ENCODE data around the gene MORC2. TPM values are rescaled to one million over a fixed set of nuclear protein-coding genes. Genes with fewer than 3 reads are reported as not detected.

MORC2 gene
- total and polyA plus RNA-seq, 2 donors (not counting 1 experiment from before 2014, with no cell fraction given): 10.1 to 23.1 TPM

DNA sequence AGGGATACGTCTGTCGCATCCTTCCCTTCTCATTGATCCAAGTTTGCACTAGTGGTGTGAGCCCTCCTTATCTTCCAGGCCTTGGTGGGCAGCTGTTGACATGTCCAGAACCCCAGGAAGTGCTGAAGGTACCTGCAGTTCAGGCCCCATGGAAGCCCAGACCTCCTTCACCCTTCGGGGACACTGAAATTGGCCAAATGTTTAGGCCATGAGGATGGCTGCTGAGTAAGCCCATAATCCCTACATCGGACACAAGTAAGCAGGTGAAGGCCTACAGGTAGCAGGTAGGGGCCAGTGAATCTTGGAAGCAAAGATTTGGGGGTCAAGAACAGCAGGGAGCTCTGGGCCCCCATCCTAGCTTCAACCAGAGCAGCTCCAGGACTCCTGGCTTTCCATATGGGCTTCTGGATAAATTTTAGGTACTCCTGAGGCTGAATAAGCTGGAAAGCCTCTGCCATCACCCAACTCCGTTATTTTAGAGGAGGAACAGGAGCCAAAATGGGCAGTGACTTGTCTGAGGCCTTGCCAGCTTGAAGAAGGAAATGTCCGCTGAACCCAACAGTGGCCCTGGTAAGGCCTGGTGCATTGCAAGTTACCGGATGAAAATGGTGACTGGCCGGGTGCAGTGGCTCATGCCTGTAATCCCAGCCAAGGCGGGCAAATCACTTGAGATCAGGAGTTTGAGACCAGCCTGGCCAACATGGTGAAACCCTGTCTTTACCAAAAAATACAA is 45.2 kb downstream of the MORC2 start:
- no peaks in the 10 kb centered on the region for H3K4me1 ChIP-seq (ENCODE audit: control insufficient read depth, extremely low read depth, insufficient read depth, low read length)
- DNase-seq (ENCODE audit: low read depth in 2 of 2): no peak
- no peaks in the 10 kb centered on the region for H3K79me2 ChIP-seq (ENCODE audit: control insufficient read depth, insufficient read depth, low read length)
- H3K9me3 ChIP-seq (ENCODE audit: control insufficient read depth, insufficient read depth, low read depth, low read length): no peaks in the 10 kb centered on the region
- H3K36me3 ChIP-seq (ENCODE audit: control insufficient read depth, insufficient read depth, low read length): peaks cover 12% of the 10 kb centered on the region
- no peaks in the 10 kb centered on the region for H3K27me3 ChIP-seq (ENCODE audit: control insufficient read depth, insufficient read depth, low read length)
- H3K4me3 ChIP-seq (replicated peaks in 1 of 4; ENCODE audit: control extremely low read depth in 1 of 4, insufficient read depth in 1 of 4, low read depth in 3 of 4, low read length in 4 of 4): no peak overlapping the region
- no peak overlapping the region for H3K9ac ChIP-seq (ENCODE audit: insufficient read depth, low read length)
- TF ChIP-seq CTCF (conservative IDR thresholded peaks at IDR 0.05 in 1 of 2, IDR thresholded peaks at IDR 0.05 in 1 of 2; ENCODE audit: low read depth in 1 of 2, low read length in 2 of 2): no peak
- no peak for TF ChIP-seq EZH2 (IDR thresholded peaks at IDR 0.05; ENCODE audit: low read length, missing control alignments)
- H2AFZ ChIP-seq (ENCODE audit: low read length): no peak overlapping the region
- H3K27ac ChIP-seq (ENCODE audit: insufficient read depth, low read length): no peak overlapping the region
- H3K4me2 ChIP-seq (ENCODE audit: extremely low read depth, insufficient read depth, low read length): no peak overlapping the region
- H4K20me1 ChIP-seq (ENCODE audit: control insufficient read depth, extremely low read depth, insufficient read depth, low read length): no peaks in the 10 kb centered on the region

DNA sequence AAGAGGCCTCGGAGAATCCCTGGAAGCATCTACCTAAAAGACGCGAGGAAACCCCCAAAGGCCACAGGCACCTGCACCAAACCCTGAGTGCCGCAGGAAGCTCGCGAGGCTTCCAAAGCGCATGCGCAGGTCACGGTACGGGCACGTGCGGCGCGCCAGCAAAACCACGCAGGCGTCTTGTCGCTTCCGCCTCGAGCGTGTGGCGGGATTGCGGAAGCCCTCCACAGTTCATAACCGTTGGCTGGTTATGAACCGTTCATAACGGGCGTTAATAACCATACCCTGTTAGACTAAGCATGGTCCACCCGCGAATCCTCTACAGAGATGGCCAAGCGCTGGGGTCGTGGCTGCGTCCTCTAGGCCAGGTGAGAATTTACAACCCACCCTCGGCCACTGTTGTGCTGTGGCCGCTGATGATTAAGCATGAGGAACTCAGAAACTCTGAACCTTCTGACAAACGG is 46.4 kb downstream of the MORC2 start:
- Histone ChIP-seq H3K27ac (ENCODE audit: insufficient read depth, low read length) (no peak overlapping the region), H3K4me1 (ENCODE audit: control insufficient read depth, extremely low read depth, insufficient read depth, low read length) (no peaks in the 10 kb centered on the region), H3K36me3 (ENCODE audit: control insufficient read depth, insufficient read depth, low read length) (peaks cover 7% of the 10 kb centered on the region), H2AFZ (ENCODE audit: low read length) (peak overlapping the region; percentile 33), H3K4me2 (ENCODE audit: extremely low read depth, insufficient read depth, low read length) (peak overlapping the region; percentile 75), H4K20me1 (ENCODE audit: control insufficient read depth, extremely low read depth, insufficient read depth, low read length) (no peaks in the 10 kb centered on the region), H3K4me3 (replicated peaks in 1 of 4; ENCODE audit: control extremely low read depth in 1 of 4, insufficient read depth in 1 of 4, low read depth in 3 of 4, low read length in 4 of 4) (peak overlapping the region in 3 of 4 experiments; percentile 29 to 59 (median 52)), H3K9me3 (ENCODE audit: control insufficient read depth, insufficient read depth, low read depth, low read length) (no peaks in the 10 kb centered on the region), H3K9ac (ENCODE audit: insufficient read depth, low read length) (no peak overlapping the region), H3K27me3 (ENCODE audit: control insufficient read depth, insufficient read depth, low read length) (no peaks in the 10 kb centered on the region), H3K79me2 (ENCODE audit: control insufficient read depth, insufficient read depth, low read length) (no peaks in the 10 kb centered on the region)
- TF ChIP-seq EZH2 (IDR thresholded peaks at IDR 0.05; ENCODE audit: low read length, missing control alignments) (no peak), CTCF (conservative IDR thresholded peaks at IDR 0.05 in 1 of 2, IDR thresholded peaks at IDR 0.05 in 1 of 2; ENCODE audit: low read depth in 1 of 2, low read length in 2 of 2) (no peak)
- peak; percentile 25 to 69 for DNase-seq (ENCODE audit: low read depth in 2 of 2)

GRCh38 chr22:30921108-30921507 is 47.5 kb downstream of the MORC2 start:
- H3K9me3 ChIP-seq (ENCODE audit: control insufficient read depth, insufficient read depth, low read depth, low read length): no peaks in the 10 kb centered on the region
- no peaks in the 10 kb centered on the region for H3K27me3 ChIP-seq (ENCODE audit: control insufficient read depth, insufficient read depth, low read length)
- H3K4me2 ChIP-seq (ENCODE audit: extremely low read depth, insufficient read depth, low read length): no peak overlapping the region
- H2AFZ ChIP-seq (ENCODE audit: low read length): no peak overlapping the region
- H3K4me1 ChIP-seq (ENCODE audit: control insufficient read depth, extremely low read depth, insufficient read depth, low read length): no peaks in the 10 kb centered on the region
- no peaks in the 10 kb centered on the region for H3K79me2 ChIP-seq (ENCODE audit: control insufficient read depth, insufficient read depth, low read length)
- no peaks in the 10 kb centered on the region for H4K20me1 ChIP-seq (ENCODE audit: control insufficient read depth, extremely low read depth, insufficient read depth, low read length)
- TF ChIP-seq CTCF (conservative IDR thresholded peaks at IDR 0.05 in 1 of 2, IDR thresholded peaks at IDR 0.05 in 1 of 2; ENCODE audit: low read depth in 1 of 2, low read length in 2 of 2): no peak
- TF ChIP-seq EZH2 (IDR thresholded peaks at IDR 0.05; ENCODE audit: low read length, missing control alignments): no peak
- no peak for DNase-seq (ENCODE audit: low read depth in 2 of 2)
- no peak overlapping the region for H3K9ac ChIP-seq (ENCODE audit: insufficient read depth, low read length)
- peak overlapping the region in 2 of 4 experiments; percentile 52 to 59 for H3K4me3 ChIP-seq (replicated peaks in 1 of 4; ENCODE audit: control extremely low read depth in 1 of 4, insufficient read depth in 1 of 4, low read depth in 3 of 4, low read length in 4 of 4)
- peaks cover 3% of the 10 kb centered on the region for H3K36me3 ChIP-seq (ENCODE audit: control insufficient read depth, insufficient read depth, low read length)
- no peak overlapping the region for H3K27ac ChIP-seq (ENCODE audit: insufficient read depth, low read length)
